SK-N-SH (cell line): Measurements from ENCODE around the gene INAFM2. TPM values are rescaled to one million over a fixed set of nuclear protein-coding genes. Genes with fewer than 3 reads are reported as not detected.

ENCODE experiments used
- CTCF ChIA-PET: fragments of 300-600, 350-600 bp; formaldehyde crosslinking; extraction: SDS; loops from one replicate; lab custom pipeline; 2021; lab: Yijun Ruan, JAX
- POLR2A ChIA-PET: fragments of 350-600 bp; sonication (Branson Sonifier 250); formaldehyde crosslinking; extraction: SDS; loops from one replicate; lab custom pipeline; 2020; ENCODE audit warnings: antibody characterized with exemption, inconsistent platforms; lab: Yijun Ruan, JAX
- DNase-seq: peaks from one replicate; pipeline ENCODE4 v3.0.0; 2012
- H2AFZ ChIP-seq: fragments of 200-600 bp; sonication (generic); 2 replicates; pipeline ENCODE4 v1.8.1; 2016; ENCODE audit warnings: antibody characterized with exemption, mild to moderate bottlenecking, low read depth
- H3F3A ChIP-seq: fragments of 200-600 bp; sonication (generic); replicated peaks from 2 replicates; pipeline ENCODE3; 2016; ENCODE audit warnings: antibody characterized with exemption, mild to moderate bottlenecking; ENCODE audit not compliant: insufficient read depth
- H3K27ac ChIP-seq, 2 experiments: fragments of 200-500 bp in 1 of 2; fragments of 200-600 bp in 1 of 2; sonication (Bioruptor generic) in 1 of 2; sonication (generic), shearing (Covaris generic) in 1 of 2; 2 replicates each; pipeline versions ENCODE4 v1.5.1 to v1.6.1; 2014 to 2016; ENCODE audit warnings: low read depth in 2 of 2, inconsistent platforms in 1 of 2, low read length in 1 of 2, mild to moderate bottlenecking in 1 of 2, mixed read lengths in 1 of 2
- H3K27me3 ChIP-seq: fragments of 200-600 bp; sonication (generic), shearing (Covaris generic); 2 replicates; pipeline ENCODE4 v1.6.1; 2016; ENCODE audit warnings: mixed run types; ENCODE audit not compliant: insufficient read depth
- H3K36me3 ChIP-seq, 2 experiments: fragments of 200-500 bp in 1 of 2; fragments of 200-600 bp in 1 of 2; sonication (Bioruptor generic) in 1 of 2; sonication (generic) in 1 of 2; replicated peaks in 1 of 2; 2 replicates each; pipeline versions ENCODE3 to v1.5.1; 2014 to 2016; ENCODE audit warnings: low read length in 1 of 2, mild to moderate bottlenecking in 1 of 2; ENCODE audit not compliant: insufficient read depth in 2 of 2, control insufficient read depth in 1 of 2
- H3K4me1 ChIP-seq, 2 experiments: fragments of 200-500 bp in 1 of 2; fragments of 200-600 bp in 1 of 2; sonication (Bioruptor generic) in 1 of 2; sonication (generic), shearing (Covaris generic) in 1 of 2; 2 replicates each; pipeline versions ENCODE4 v1.5.1 to v1.6.1; 2014 to 2016; ENCODE audit warnings: low read depth in 1 of 2, low read length in 1 of 2, mixed run types in 1 of 2; ENCODE audit not compliant: insufficient read depth in 2 of 2, control insufficient read depth in 1 of 2
- H3K4me2 ChIP-seq: fragments of 200-600 bp; sonication (generic), shearing (Covaris generic); 2 replicates; pipeline ENCODE4 v1.6.1; 2017; ENCODE audit warnings: mixed run types
- H3K4me3 ChIP-seq, 2 experiments: fragments of 200-500 bp in 1 of 2; fragments of 200-600 bp in 1 of 2; sonication (Bioruptor generic) in 1 of 2; sonication (generic), shearing (Covaris generic) in 1 of 2; 2 replicates each; pipeline versions ENCODE4 v1.5.1 to v1.8.1; 2014 to 2016; ENCODE audit warnings: low read depth in 2 of 2, inconsistent platforms in 1 of 2, low read length in 1 of 2, mild to moderate bottlenecking in 1 of 2, mixed read lengths in 1 of 2, moderate library complexity in 1 of 2
- H3K79me2 ChIP-seq: fragments of 200-600 bp; sonication (generic); 2 replicates; pipeline ENCODE4 v1.8.1; 2017; ENCODE audit warnings: mild to moderate bottlenecking; ENCODE audit not compliant: insufficient read depth
- H3K9ac ChIP-seq: fragments of 200-600 bp; sonication (generic); 2 replicates; pipeline ENCODE4 v1.6.1; 2017; ENCODE audit warnings: mixed run types
- H3K9me2 ChIP-seq: fragments of 200-600 bp; sonication (generic); 2 replicates; pipeline ENCODE4 v1.6.1; 2017; ENCODE audit warnings: mixed run types
- H3K9me3 ChIP-seq: fragments of 200-600 bp; sonication (generic); 2 replicates; pipeline ENCODE4 v1.6.1; 2017; ENCODE audit warnings: mixed run types, mild to moderate bottlenecking, moderate library complexity
- H4K20me1 ChIP-seq: fragments of 200-600 bp; sonication (generic); 2 replicates; pipeline ENCODE4 v1.6.1; 2017; ENCODE audit warnings: mild to moderate bottlenecking, mixed run types; ENCODE audit not compliant: insufficient read depth
- MEF2A ChIP-seq: IDR thresholded peaks from 2 replicates; pipeline ENCODE4 v1.4.0; 2012; ENCODE audit warnings: low read depth, borderline replicate concordance
- MXI1 ChIP-seq: IDR thresholded peaks from 2 replicates; pipeline ENCODE4 v1.6.1; 2012; ENCODE audit warnings: mild to moderate bottlenecking, low read depth, low read length, improper control_type of control experiment
- RCOR1 ChIP-seq: fragments of 150-350 bp; IDR thresholded peaks from 2 replicates; pipeline ENCODE4 v1.6.1; 2017; ENCODE audit warnings: antibody characterized with exemption, low read length
- RFX5 ChIP-seq: IDR thresholded peaks from 2 replicates; pipeline ENCODE4 v1.6.1; 2012; ENCODE audit warnings: mild to moderate bottlenecking, improper control_type of control experiment, low read length
- SMC3 ChIP-seq: IDR thresholded peaks from 2 replicates; pipeline ENCODE4 v1.6.1; 2012; ENCODE audit warnings: low read depth, low read length, improper control_type of control experiment
- TAF1 ChIP-seq: IDR thresholded peaks from 2 replicates; pipeline ENCODE4 v1.6.1; 2012; ENCODE audit warnings: low read depth, mild to moderate bottlenecking, low read length, moderate library complexity, borderline replicate concordance
- TCF12 ChIP-seq: IDR thresholded peaks from 2 replicates; pipeline ENCODE4 v1.4.0; 2012
- WGBS: methylation state at CpG from one replicate; pipeline ENCODE4 v1.1.6; 2017; ENCODE audit warnings: low lambda C conversion rate; 5-methylcytosine and 5-hydroxymethylcytosine counted together
- polyA plus RNA-seq, 3 experiments: library from polyadenylated mRNA; depleted of rRNA; stranded (reverse); fragments of >200 nt; gene quantifications; 2 replicates each; pipeline ENCODE4 v1.2.3, GENCODE V29; 2012
- TF ChIP-seq, protein P1 (sequence below): fragments of 150-350 bp; IDR thresholded peaks from 2 replicates; pipeline ENCODE4 v1.6.1; 2017; ENCODE audit warnings: antibody characterized with exemption, low read length, low read depth, borderline replicate concordance
- TF ChIP-seq, protein P2 (sequence below): IDR thresholded peaks from 2 replicates; pipeline ENCODE4 v1.4.0; 2012; ENCODE audit warnings: low read depth
- TF ChIP-seq, protein P3 (sequence below): IDR thresholded peaks from 2 replicates; pipeline ENCODE4 v1.4.0; 2012; ENCODE audit warnings: low read depth, borderline replicate concordance
- TF ChIP-seq, protein P4 (sequence below): fragments of 200-600 bp; sonication (generic); IDR thresholded peaks from 2 replicates; pipeline ENCODE4 v1.6.1; 2017; ENCODE audit warnings: antibody characterized with exemption, mild to moderate bottlenecking, moderate library complexity

Gene INAFM2
- polyA plus RNA-seq, 1 of the 3 experiments (the other 2 are of a cell fraction): 7.8 TPM

DNA sequence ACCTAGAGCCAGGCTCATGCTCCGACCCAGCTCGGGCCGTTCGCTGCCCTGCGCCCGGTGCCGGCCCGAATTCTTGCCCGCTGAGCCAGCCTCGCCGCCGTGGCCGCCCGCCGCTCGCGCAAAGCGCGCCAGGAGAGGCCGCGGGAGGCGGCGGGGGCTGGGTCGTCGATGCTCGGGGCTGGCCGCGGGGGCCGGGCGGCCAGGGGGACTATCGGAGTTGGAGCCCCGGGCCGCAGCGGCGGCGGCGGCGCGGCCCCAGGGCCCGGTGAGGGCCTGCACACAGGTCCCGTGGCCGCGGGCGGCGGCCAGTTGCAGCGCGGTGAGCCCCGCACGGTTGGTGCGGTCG, 41.7 kb upstream of the INAFM2 start:
- CTCF ChIA-PET: interaction anchor here (0.7 to 66.3 kb wide), 6 partner anchors 10 to 71 kb away, joined by 3 to 2194 read pairs (median 4); partner anchors contain the start of genes CCDC9B, DISP2, INAFM2 and PHGR1
- Histone ChIP-seq H3K4me3 (peak overlapping the region; percentile 46; a peak in 3 of 4 replicates), H3K9me3 (no peaks in the 10 kb centered on the region), H3K36me3 (no peaks in the 10 kb centered on the region)
- TF ChIP-seq TAF1: no peak
- no peak for TF ChIP-seq TCF12
- TF ChIP-seq MXI1: no peak
- no peak for TF ChIP-seq RFX5
- TF ChIP-seq SMC3: no peak
- TF ChIP-seq, protein P1, sequence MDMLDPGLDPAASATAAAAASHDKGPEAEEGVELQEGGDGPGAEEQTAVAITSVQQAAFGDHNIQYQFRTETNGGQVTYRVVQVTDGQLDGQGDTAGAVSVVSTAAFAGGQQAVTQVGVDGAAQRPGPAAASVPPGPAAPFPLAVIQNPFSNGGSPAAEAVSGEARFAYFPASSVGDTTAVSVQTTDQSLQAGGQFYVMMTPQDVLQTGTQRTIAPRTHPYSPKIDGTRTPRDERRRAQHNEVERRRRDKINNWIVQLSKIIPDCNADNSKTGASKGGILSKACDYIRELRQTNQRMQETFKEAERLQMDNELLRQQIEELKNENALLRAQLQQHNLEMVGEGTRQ: no peak
- no peak for TF ChIP-seq MEF2A
- TF ChIP-seq, protein P2, sequence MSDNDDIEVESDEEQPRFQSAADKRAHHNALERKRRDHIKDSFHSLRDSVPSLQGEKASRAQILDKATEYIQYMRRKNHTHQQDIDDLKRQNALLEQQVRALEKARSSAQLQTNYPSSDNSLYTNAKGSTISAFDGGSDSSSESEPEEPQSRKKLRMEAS: no peak
- TF ChIP-seq, protein P3, sequence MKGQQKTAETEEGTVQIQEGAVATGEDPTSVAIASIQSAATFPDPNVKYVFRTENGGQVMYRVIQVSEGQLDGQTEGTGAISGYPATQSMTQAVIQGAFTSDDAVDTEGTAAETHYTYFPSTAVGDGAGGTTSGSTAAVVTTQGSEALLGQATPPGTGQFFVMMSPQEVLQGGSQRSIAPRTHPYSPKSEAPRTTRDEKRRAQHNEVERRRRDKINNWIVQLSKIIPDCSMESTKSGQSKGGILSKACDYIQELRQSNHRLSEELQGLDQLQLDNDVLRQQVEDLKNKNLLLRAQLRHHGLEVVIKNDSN: no peak
- TF ChIP-seq, all 33 proteins: peak for 0
- 20% methylated on average over 4 of the region's 51 CpGs for WGBS
- Histone ChIP-seq H3F3A (peaks cover 13% of the 10 kb centered on the region), H3K4me1 (peaks cover 11 to 22% of the 10 kb centered on the region in 2 experiments; a peak in 3 of 4 replicates), H2AFZ (0 out of 2 replicates have a peak overlapping the region, but pooled peaks have one; percentile 51), H3K79me2 (no peaks in the 10 kb centered on the region), H3K4me2 (peak overlapping the region; percentile 84), H3K9me2 (no peaks in the 10 kb centered on the region), H3K27ac (no peak overlapping the region), H3K9ac (no peak overlapping the region), H4K20me1 (no peaks in the 10 kb centered on the region), H3K27me3 (peaks cover 18% of the 10 kb centered on the region)
- POLR2A ChIA-PET: no interaction called here
- no peak for DNase-seq

DNA sequence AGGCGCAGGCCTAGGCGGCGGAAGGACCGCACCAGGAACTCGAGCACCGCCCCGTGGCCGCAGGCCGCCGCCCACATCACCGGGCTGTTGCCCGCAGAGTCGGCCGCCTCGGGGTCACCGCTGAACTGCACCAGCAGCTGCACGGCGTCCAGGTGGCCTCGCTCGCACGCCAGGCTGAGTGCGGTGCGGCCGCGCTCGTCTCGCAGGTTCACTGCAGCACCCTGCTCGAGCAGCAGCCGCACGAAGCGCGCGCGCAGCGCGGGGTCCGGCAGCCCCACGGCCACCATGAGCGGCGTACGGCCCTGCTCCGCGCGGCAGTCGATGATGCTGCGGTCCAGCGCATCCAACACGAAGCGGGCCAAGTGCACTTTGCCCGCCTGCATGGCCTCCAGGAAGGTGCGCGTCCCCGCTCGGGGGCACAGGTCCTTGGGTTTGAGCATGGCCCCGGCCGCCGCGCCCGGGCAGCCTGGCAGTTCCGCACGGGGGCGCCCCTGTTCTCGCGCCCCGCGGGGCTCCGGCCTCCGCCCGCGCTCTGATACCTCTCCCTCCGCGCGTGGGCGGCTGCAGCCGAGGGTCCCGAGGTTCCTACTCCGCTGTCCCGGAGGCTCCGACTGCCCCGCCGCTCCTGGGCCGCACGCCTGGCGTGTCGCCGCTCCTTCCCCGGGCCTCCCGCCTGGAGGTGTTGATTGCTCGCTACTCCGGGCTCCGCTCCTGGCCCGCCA, 41.2 kb upstream of the INAFM2 start:
- peak overlapping the region; percentile 46; a peak in 3 of 4 replicates for H3K4me3 ChIP-seq
- peaks cover 18% of the 10 kb centered on the region for H3K27me3 ChIP-seq
- H3F3A ChIP-seq: peaks cover 13% of the 10 kb centered on the region
- no peaks in the 10 kb centered on the region for H3K9me3 ChIP-seq
- ChIA-PET POLR2A (no interaction called here), CTCF (interaction anchor here (0.7 to 66.3 kb wide), 10 partner anchors 6 to 123 kb away, joined by 3 to 2194 read pairs (median 4); partner anchors contain the start of genes CCDC9B, DISP2, INAFM2 and IVD)
- no peaks in the 10 kb centered on the region for H4K20me1 ChIP-seq
- H3K4me1 ChIP-seq: peaks cover 10 to 22% of the 10 kb centered on the region in 2 experiments; a peak in 3 of 4 replicates
- no peak overlapping the region for H3K27ac ChIP-seq
- H3K9ac ChIP-seq: no peak overlapping the region
- 7% methylated on average over 3 of the region's 92 CpGs for WGBS
- no peaks in the 10 kb centered on the region for H3K36me3 ChIP-seq
- no peaks in the 10 kb centered on the region for H3K79me2 ChIP-seq
- no peaks in the 10 kb centered on the region for H3K9me2 ChIP-seq
- peak; percentile 86 for DNase-seq
- peak overlapping the region; percentile 51 for H2AFZ ChIP-seq
- peak overlapping the region; percentile 84 for H3K4me2 ChIP-seq
- TF ChIP-seq, protein P4, sequence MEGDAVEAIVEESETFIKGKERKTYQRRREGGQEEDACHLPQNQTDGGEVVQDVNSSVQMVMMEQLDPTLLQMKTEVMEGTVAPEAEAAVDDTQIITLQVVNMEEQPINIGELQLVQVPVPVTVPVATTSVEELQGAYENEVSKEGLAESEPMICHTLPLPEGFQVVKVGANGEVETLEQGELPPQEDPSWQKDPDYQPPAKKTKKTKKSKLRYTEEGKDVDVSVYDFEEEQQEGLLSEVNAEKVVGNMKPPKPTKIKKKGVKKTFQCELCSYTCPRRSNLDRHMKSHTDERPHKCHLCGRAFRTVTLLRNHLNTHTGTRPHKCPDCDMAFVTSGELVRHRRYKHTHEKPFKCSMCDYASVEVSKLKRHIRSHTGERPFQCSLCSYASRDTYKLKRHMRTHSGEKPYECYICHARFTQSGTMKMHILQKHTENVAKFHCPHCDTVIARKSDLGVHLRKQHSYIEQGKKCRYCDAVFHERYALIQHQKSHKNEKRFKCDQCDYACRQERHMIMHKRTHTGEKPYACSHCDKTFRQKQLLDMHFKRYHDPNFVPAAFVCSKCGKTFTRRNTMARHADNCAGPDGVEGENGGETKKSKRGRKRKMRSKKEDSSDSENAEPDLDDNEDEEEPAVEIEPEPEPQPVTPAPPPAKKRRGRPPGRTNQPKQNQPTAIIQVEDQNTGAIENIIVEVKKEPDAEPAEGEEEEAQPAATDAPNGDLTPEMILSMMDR: peak; percentile 48
- TF ChIP-seq RCOR1: no peak
